H9 (cell line): Measurements from ENCODE around the gene F12. TPM values are rescaled to one million over a fixed set of nuclear protein-coding genes. Genes with fewer than 3 reads are reported as not detected.

Source experiments
- DNase-seq: peaks from one replicate; pipeline ENCODE4 v3.0.0-alpha.2; 2017
- H2AFZ ChIP-seq: one replicate; pipeline ENCODE4 v1.6.1; 2013; ENCODE audit warnings: mild to moderate bottlenecking, low read length, control low read depth, moderate library complexity
- H2AK5ac ChIP-seq: 2 replicates; pipeline ENCODE4 v1.6.1; 2013; ENCODE audit warnings: low read length, control low read depth, mixed read lengths; ENCODE audit not compliant: insufficient read length
- H2BK120ac ChIP-seq: one replicate; pipeline ENCODE4 v1.6.1; 2013; ENCODE audit warnings: low read depth, mild to moderate bottlenecking, low read length, control low read depth, inconsistent platforms; ENCODE audit not compliant: poor library complexity, severe bottlenecking
- H2BK12ac ChIP-seq: 2 replicates; pipeline ENCODE4 v1.6.1; 2013; ENCODE audit warnings: low read length, control low read depth, mixed read lengths, low read depth; ENCODE audit not compliant: insufficient read length
- H2BK15ac ChIP-seq: 2 replicates; pipeline ENCODE4 v1.6.1; 2013; ENCODE audit warnings: low read depth, low read length, control low read depth
- H2BK20ac ChIP-seq: one replicate; pipeline ENCODE4 v1.6.1; 2013; ENCODE audit warnings: low read depth, mild to moderate bottlenecking, low read length, control low read depth, inconsistent platforms; ENCODE audit not compliant: poor library complexity, severe bottlenecking
- H2BK5ac ChIP-seq: 2 replicates; pipeline ENCODE4 v1.6.1; 2013; ENCODE audit warnings: low read length, control low read depth, mixed read lengths; ENCODE audit not compliant: insufficient read length
- H3K14ac ChIP-seq: 2 replicates; pipeline ENCODE4 v1.6.1; 2013; ENCODE audit warnings: low read length, control low read depth; ENCODE audit not compliant: insufficient read depth
- H3K18ac ChIP-seq: 2 replicates; pipeline ENCODE4 v1.6.1; 2013; ENCODE audit warnings: low read depth, mild to moderate bottlenecking, mixed read lengths, low read length, control low read depth; ENCODE audit not compliant: insufficient read length
- H3K23ac ChIP-seq: 2 replicates; pipeline ENCODE4 v1.6.1; 2013; ENCODE audit warnings: low read length, control low read depth, mixed read lengths, low read depth; ENCODE audit not compliant: insufficient read length
- H3K23me2 ChIP-seq: 2 replicates; pipeline ENCODE4 v1.6.1; 2013; ENCODE audit warnings: low read depth, mild to moderate bottlenecking, mixed read lengths, low read length, control low read depth; ENCODE audit not compliant: insufficient read length, poor library complexity, severe bottlenecking
- H3K27ac ChIP-seq: 2 replicates; pipeline ENCODE4 v1.5.1; 2013; ENCODE audit warnings: low read length, control low read depth, mixed read lengths, low read depth; ENCODE audit not compliant: insufficient read length
- H3K27me3 ChIP-seq: 2 replicates; pipeline ENCODE4 v1.6.1; 2013; ENCODE audit warnings: low read length, control low read depth, inconsistent platforms; ENCODE audit not compliant: insufficient read depth
- H3K4ac ChIP-seq: 2 replicates; pipeline ENCODE4 v1.6.1; 2013; ENCODE audit warnings: low read depth, mild to moderate bottlenecking, control low read depth, inconsistent platforms, low read length, moderate library complexity
- H3K4me1 ChIP-seq: 2 replicates; pipeline ENCODE4 v1.6.1; 2013; ENCODE audit warnings: low read length, control low read depth, inconsistent platforms; ENCODE audit not compliant: insufficient read depth
- H3K4me2 ChIP-seq: 2 replicates; pipeline ENCODE4 v1.6.1; 2013; ENCODE audit warnings: low read length, control low read depth, mixed read lengths; ENCODE audit not compliant: insufficient read length, insufficient read depth
- H3K56ac ChIP-seq: 2 replicates; pipeline ENCODE4 v1.6.1; 2013; ENCODE audit warnings: low read depth, mild to moderate bottlenecking, mixed read lengths, low read length, control low read depth; ENCODE audit not compliant: insufficient read length
- H3K79me1 ChIP-seq: 2 replicates; pipeline ENCODE4 v1.6.1; 2013; ENCODE audit warnings: low read depth, mild to moderate bottlenecking, moderate library complexity, low read length, control low read depth, inconsistent platforms; ENCODE audit not compliant: insufficient read depth, poor library complexity, severe bottlenecking
- H3K79me2 ChIP-seq: 2 replicates; pipeline ENCODE4 v1.6.1; 2013; ENCODE audit warnings: low read length, control low read depth, inconsistent platforms; ENCODE audit not compliant: insufficient read depth
- H3K9ac ChIP-seq: 2 replicates; pipeline ENCODE4 v1.6.1; 2013; ENCODE audit warnings: low read length, control low read depth, mixed read lengths; ENCODE audit not compliant: insufficient read length; ENCODE audit errors: extremely low read depth
- H3K9me3 ChIP-seq: one replicate; pipeline ENCODE4 v1.6.1; 2013; ENCODE audit warnings: low read depth, low read length, inconsistent platforms; ENCODE audit not compliant: control insufficient read depth
- H3T11ph ChIP-seq: one replicate; pipeline ENCODE4 v1.6.1; 2013; ENCODE audit warnings: mild to moderate bottlenecking, low read length, control low read depth, inconsistent platforms
- H4K20me1 ChIP-seq: one replicate; pipeline ENCODE4 v1.6.1; 2013; ENCODE audit not compliant: control insufficient read depth, insufficient read length, insufficient read depth
- H4K5ac ChIP-seq: 2 replicates; pipeline ENCODE4 v1.6.1; 2013; ENCODE audit warnings: low read depth, mild to moderate bottlenecking, mixed read lengths, low read length, control low read depth; ENCODE audit not compliant: insufficient read length
- H4K8ac ChIP-seq: replicated peaks from 2 replicates; pipeline ENCODE4 v1.6.1; 2013; ENCODE audit warnings: low read length, control low read depth, mixed read lengths, low read depth; ENCODE audit not compliant: insufficient read length
- H4K91ac ChIP-seq: 2 replicates; pipeline ENCODE4 v1.6.1; 2013; ENCODE audit warnings: low read depth, mild to moderate bottlenecking, moderate library complexity, mixed read lengths, low read length, control low read depth; ENCODE audit not compliant: insufficient read length
- H3K27ac Mint-ChIP-seq, 3 experiments: 2 replicates in 2 of 3; 3 replicates in 1 of 3; pipeline ENCODE4 v1.8.0; 2020 to 2021; ENCODE audit warnings: mixed read lengths in 3 of 3, mild to moderate bottlenecking in 1 of 3, moderate library complexity in 1 of 3
- H3K27me3 Mint-ChIP-seq: 2 replicates; pipeline ENCODE4 v1.8.0; 2021; ENCODE audit warnings: low read depth, mild to moderate bottlenecking, moderate library complexity, mixed read lengths
- H3K36me3 Mint-ChIP-seq, 3 experiments: 2 replicates in 2 of 3; 3 replicates in 1 of 3; pipeline ENCODE4 v1.8.0; 2020 to 2021; ENCODE audit warnings: low read depth in 3 of 3, mixed read lengths in 3 of 3; ENCODE audit not compliant: insufficient read depth in 1 of 3
- H3K4me1 Mint-ChIP-seq, 2 experiments: 2 replicates each; pipeline ENCODE4 v1.8.0; 2020; ENCODE audit warnings: mixed read lengths in 2 of 2
- H3K4me3 Mint-ChIP-seq, 2 experiments: 2 replicates in 1 of 2; 3 replicates in 1 of 2; pipeline ENCODE4 v1.8.0; 2020 to 2021; ENCODE audit warnings: mild to moderate bottlenecking in 2 of 2, mixed read lengths in 2 of 2, moderate library complexity in 1 of 2
- H3K9me3 Mint-ChIP-seq, 2 experiments: 2 replicates in 1 of 2; 3 replicates in 1 of 2; pipeline ENCODE4 v1.8.0; 2020; ENCODE audit warnings: mild to moderate bottlenecking in 2 of 2, mixed read lengths in 2 of 2, moderate library complexity in 1 of 2
- CTCF ChIP-seq: fragments of 200-600 bp; sonication (generic); conservative IDR thresholded peaks from 3 replicates; pipeline ENCODE4 v1.8.0; 2021; ENCODE audit warnings: antibody characterized with exemption, mild to moderate bottlenecking
- WGBS: extraction: QIAGEN DNeasy Blood & Tissue Kit; methylation state at CpG from one replicate; pipeline ENCODE4 v1.1.7; 2013; ENCODE audit warnings: missing lambda C conversion rate, low lambda C conversion rate, mixed read lengths; ENCODE audit not compliant: insufficient read length; ENCODE audit errors: extremely low coverage; 5-methylcytosine and 5-hydroxymethylcytosine counted together
- total RNA-seq: library from RNA; stranded (reverse); gene quantifications from 2 replicates; pipeline ENCODE4 v1.2.1, GENCODE V29; 2021

F12 gene
- total RNA-seq, 1 experiment from 2014 or later: 3.5 TPM

- Histone ChIP-seq H4K91ac (no peak overlapping the region), H3K27me3 (no peaks in the 10 kb centered on the region; the same call in 1 of the 2 replicates), H3K18ac (no peak overlapping the region), H2BK15ac (no peak overlapping the region), H3K14ac (no peak overlapping the region), H3K79me2 (no peaks in the 10 kb centered on the region), H3K56ac (no peak overlapping the region), H4K20me1 (no peaks in the 10 kb centered on the region), H2BK5ac (no peak overlapping the region), H3K4me1 (no peaks in the 10 kb centered on the region), H2AFZ (no peak overlapping the region), H4K5ac (no peak overlapping the region), H2AK5ac (no peak overlapping the region), H2BK20ac (no peak overlapping the region), H3K23ac (no peak overlapping the region), H3K9me3 (no peaks in the 10 kb centered on the region), H3K79me1 (no peaks in the 10 kb centered on the region), H3T11ph (no peak overlapping the region), H3K4me2 (no peak overlapping the region), H3K27ac (no peak overlapping the region), H4K8ac (no peak overlapping the region), H3K23me2 (no peaks in the 10 kb centered on the region), H3K9ac (no peak overlapping the region), H3K4ac (no peak overlapping the region), H2BK12ac (no peak overlapping the region), H2BK120ac (no peak overlapping the region)
- no CpG with 5 or more reads among the region's 4 CpGs for WGBS
- peaks cover 0 to 3% of the 10 kb centered on the region in 2 experiments; a peak in 1 of 5 replicates for H3K9me3 Mint-ChIP-seq
- no peak overlapping the region for H3K4me3 Mint-ChIP-seq
- peaks cover 19 to 29% of the 10 kb centered on the region in 2 experiments for H3K4me1 Mint-ChIP-seq
- H3K36me3 Mint-ChIP-seq: peaks cover 24 to 63% (median 57%) of the 10 kb centered on the region in 3 experiments
- no peak for TF ChIP-seq CTCF
- no peak for DNase-seq
- no peak overlapping the region; a peak in 1 of 7 replicates for H3K27ac Mint-ChIP-seq
- H3K27me3 Mint-ChIP-seq: peaks cover 6% of the 10 kb centered on the region
These were observed 30.2 kb upstream of the F12 start for GRCh38 chr5:177439518-177440053.
